Measurements from ENCODE around the gene GPC6. TPM values are rescaled to one million over a fixed set of nuclear protein-coding genes. Genes with fewer than 3 reads are reported as not detected.

GPC6 gene
- total RNA-seq, 1 donor from 2014 or later = 13.8 TPM

DNA sequence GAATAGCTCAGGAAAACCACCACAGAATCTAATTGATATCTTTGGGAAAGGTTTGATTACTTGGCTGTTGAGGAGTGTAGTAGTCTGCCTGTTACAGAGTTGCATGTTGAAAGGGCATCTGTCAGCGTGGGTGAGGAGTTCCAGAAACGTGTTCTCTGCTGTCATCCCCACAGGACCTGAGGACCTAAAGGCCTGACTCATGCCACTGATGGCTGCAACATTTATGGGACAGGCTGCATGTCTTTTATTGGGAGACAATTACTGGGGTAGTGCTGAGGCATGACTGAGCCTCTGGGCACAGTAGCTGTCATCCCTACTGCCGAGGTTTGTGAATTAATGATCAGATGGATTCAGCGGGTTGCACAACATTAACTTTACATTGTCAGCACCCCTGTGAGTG is 525.9 kb downstream of the GPC6 start:
- H3K27me3 ChIP-seq = no peaks in the 10 kb centered on the region
- DNase-seq (ENCODE audit: extremely low spot score in 2 of 2) = no peak
- TF ChIP-seq POLR2AphosphoS5 (IDR thresholded peaks at IDR 0.05; ENCODE audit: insufficient read depth in 1 of 2, low read depth in 1 of 2) (no peak), POLR2A (IDR thresholded peaks at IDR 0.05) (no peak), CTCF (IDR thresholded peaks at IDR 0.05) (no peak)
- H3K4me1 ChIP-seq = no peaks in the 10 kb centered on the region
- no peaks in the 10 kb centered on the region for H3K9me3 ChIP-seq
- H3K4me3 ChIP-seq = no peak overlapping the region
- no peak overlapping the region for H3K27ac ChIP-seq
- intact Hi-C loops (cut with DNase I) = no loop called here
- no peaks in the 10 kb centered on the region for H3K36me3 ChIP-seq

GRCh38 chr13:93753639-93754038 is 527.0 kb downstream of the GPC6 start:
- intact Hi-C loops (cut with DNase I) = no loop called here
- Histone ChIP-seq H3K4me1 (no peaks in the 10 kb centered on the region), H3K27me3 (no peaks in the 10 kb centered on the region), H3K9me3 (no peaks in the 10 kb centered on the region), H3K27ac (no peak overlapping the region), H3K4me3 (no peak overlapping the region), H3K36me3 (no peaks in the 10 kb centered on the region)
- TF ChIP-seq POLR2A (IDR thresholded peaks at IDR 0.05) = no peak
- no peak for TF ChIP-seq CTCF (IDR thresholded peaks at IDR 0.05)
- TF ChIP-seq POLR2AphosphoS5 (IDR thresholded peaks at IDR 0.05; ENCODE audit: insufficient read depth in 1 of 2, low read depth in 1 of 2) = no peak
- no peak for DNase-seq (ENCODE audit: extremely low spot score in 2 of 2)

- Histone ChIP-seq H3K9me3 (no peaks in the 10 kb centered on the region), H3K36me3 (no peaks in the 10 kb centered on the region), H3K4me3 (no peak overlapping the region), H3K27ac (no peak overlapping the region), H3K4me1 (no peaks in the 10 kb centered on the region), H3K27me3 (no peaks in the 10 kb centered on the region)
- DNase-seq (ENCODE audit: extremely low spot score in 2 of 2) = no peak
- intact Hi-C loops (cut with DNase I) = no loop called here
- TF ChIP-seq POLR2AphosphoS5 (IDR thresholded peaks at IDR 0.05; ENCODE audit: insufficient read depth in 1 of 2, low read depth in 1 of 2) (no peak), CTCF (IDR thresholded peaks at IDR 0.05) (no peak), POLR2A (IDR thresholded peaks at IDR 0.05) (no peak)
Measured at GRCh38 chr13:93755341-93755740, 528.7 kb downstream of the GPC6 start.

- TF ChIP-seq POLR2A (IDR thresholded peaks at IDR 0.05) (no peak), CTCF (IDR thresholded peaks at IDR 0.05) (no peak), POLR2AphosphoS5 (IDR thresholded peaks at IDR 0.05; ENCODE audit: insufficient read depth in 1 of 2, low read depth in 1 of 2) (no peak)
Measured at GRCh38 chr13:93758575-93758974, 532.0 kb downstream of the GPC6 start.

GRCh38 chr13:93762708-93763426 is 536.3 kb downstream of the GPC6 start:
- H3K27ac ChIP-seq = no peak overlapping the region
- no peaks in the 10 kb centered on the region for H3K36me3 ChIP-seq
- H3K9me3 ChIP-seq = no peaks in the 10 kb centered on the region
- no peaks in the 10 kb centered on the region for H3K4me1 ChIP-seq
- no peak for DNase-seq (ENCODE audit: extremely low spot score in 2 of 2)
- TF ChIP-seq CTCF (IDR thresholded peaks at IDR 0.05) (no peak), POLR2A (IDR thresholded peaks at IDR 0.05) (no peak), POLR2AphosphoS5 (IDR thresholded peaks at IDR 0.05; ENCODE audit: insufficient read depth in 1 of 2, low read depth in 1 of 2) (no peak)
- no peak overlapping the region for H3K4me3 ChIP-seq
- H3K27me3 ChIP-seq = no peaks in the 10 kb centered on the region
- intact Hi-C loops (cut with DNase I) = no loop called here

More at GRCh38 chr13:93758575-93758974, 532.0 kb downstream of the GPC6 start:
- DNase-seq (ENCODE audit: extremely low spot score in 2 of 2) = no peak
- Histone ChIP-seq H3K4me3 (no peak overlapping the region), H3K9me3 (no peaks in the 10 kb centered on the region), H3K27me3 (no peaks in the 10 kb centered on the region), H3K27ac (no peak overlapping the region), H3K36me3 (no peaks in the 10 kb centered on the region), H3K4me1 (no peaks in the 10 kb centered on the region)
- intact Hi-C loops (cut with DNase I) = no loop called here

All from vagina (tissue), 2 donors.